Prostate gland (tissue), 1 donor: ENCODE results near the gene CXCL13.

Experiments
- POLR2A ChIP-seq: fragments of 450-650 bp; IDR thresholded peaks from one replicate; pipeline ENCODE4 v1.6.1; 2016; ENCODE audit warnings: antibody characterized with exemption, mild to moderate bottlenecking
- POLR2AphosphoS5 ChIP-seq: sonication (generic); formaldehyde crosslinking; IDR thresholded peaks from one replicate; pipeline ENCODE4 v1.6.1; 2017; ENCODE audit warnings: antibody characterized with exemption

DNA sequence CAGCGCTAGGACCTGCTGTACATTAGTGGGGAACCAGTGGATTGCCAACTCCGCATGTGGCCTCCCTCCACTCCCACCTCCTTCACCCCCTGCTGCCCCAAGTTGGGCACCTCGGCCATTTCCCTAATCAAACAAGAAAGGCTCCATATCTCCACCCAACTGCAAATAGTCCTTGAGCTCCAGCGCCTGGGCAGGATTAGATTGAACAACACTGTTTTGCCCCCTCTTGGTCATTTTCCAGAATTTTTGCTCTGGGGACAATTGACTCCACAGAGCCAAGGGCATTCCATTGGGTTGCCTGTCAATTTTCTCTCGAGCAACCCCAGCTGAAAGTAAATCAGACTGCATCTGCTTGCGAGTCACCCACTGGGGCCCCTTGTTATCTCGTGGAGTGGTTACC lies 29.6 kb downstream of the CXCL13 start:
- TF ChIP-seq POLR2A, result no peak
- TF ChIP-seq POLR2AphosphoS5, result no peak
